Daoy (cell line): ENCODE data around the gene CFAP74. TPM values are rescaled to one million over a fixed set of nuclear protein-coding genes. Genes with fewer than 3 reads are reported as not detected.
A peak's percentile ranks its signal among the peaks of the same experiment; 100 is the strongest.
"Not testable (repeated sequence)": the region's sequence is repeated elsewhere in the genome, so short reads cannot be mapped to it uniquely, and the experiment has no call there.

Experiments used
- DNase-seq: peaks from one replicate; pipeline ENCODE4 v3.0.0-alpha.2; 2015; ENCODE audit warnings: low read depth
- total RNA-seq: library from RNA; depleted of rRNA; stranded (reverse); fragments of >200 nt; shearing (Covaris generic); gene quantifications from 2 replicates; pipeline ENCODE4 v1.2.3, GENCODE V29; 2014

CFAP74 gene
- total RNA-seq, 1 experiment from 2014 or later = not detected

DNA sequence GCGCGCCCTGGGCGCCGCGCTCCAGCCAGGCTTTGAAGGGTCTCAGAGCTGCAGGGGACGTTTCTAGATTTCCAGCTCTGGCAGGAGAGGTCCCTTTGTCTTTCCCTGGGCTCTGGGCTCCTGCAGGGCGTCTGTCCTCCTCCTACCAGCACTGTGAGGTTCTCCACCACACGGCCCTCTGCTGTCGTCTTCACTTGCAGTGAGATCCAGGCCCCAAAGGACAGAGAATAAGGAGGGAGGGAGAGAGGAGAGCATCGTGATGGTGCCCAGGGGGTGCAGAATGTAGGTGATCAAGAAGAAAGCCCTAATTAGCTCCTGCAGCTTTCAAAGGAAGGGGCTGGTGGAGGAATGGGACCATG, 108.5 kb downstream of the CFAP74 start:
- no peak for DNase-seq

DNA sequence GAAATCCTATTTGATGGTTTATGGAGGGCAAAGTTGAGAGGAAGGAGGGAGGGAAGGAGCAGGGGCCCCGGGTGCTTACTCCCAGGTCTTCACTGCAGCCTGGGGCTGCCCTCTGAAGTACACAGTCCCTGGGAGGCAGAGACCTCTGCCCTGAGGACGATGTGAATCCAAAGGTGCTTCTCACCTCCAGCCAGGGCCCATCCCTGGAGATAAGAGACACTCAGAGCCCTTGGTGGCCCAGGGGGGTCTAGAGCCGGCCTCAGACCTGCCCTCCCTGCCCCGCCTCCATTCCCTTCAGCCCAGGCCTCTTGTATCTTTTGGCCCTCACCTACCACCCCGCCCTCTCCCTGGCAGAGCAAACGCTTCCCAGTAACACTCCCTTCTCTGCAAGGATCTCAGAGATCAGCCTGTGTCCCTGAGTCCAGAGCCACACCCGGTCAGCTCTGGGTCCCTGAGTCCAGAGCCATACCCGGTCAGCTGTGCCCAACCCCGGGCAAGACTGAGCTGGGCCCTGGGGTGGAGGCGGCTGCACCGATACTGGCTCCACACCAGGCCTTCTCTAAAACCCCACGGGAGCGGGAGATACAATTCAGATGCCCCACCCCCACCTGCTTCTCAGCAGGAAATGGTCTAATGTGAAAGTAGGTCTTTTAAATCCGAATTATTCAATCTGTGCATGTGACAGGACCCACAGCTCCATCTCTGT, 109.1 kb downstream of the CFAP74 start:
- no peak for DNase-seq

DNA sequence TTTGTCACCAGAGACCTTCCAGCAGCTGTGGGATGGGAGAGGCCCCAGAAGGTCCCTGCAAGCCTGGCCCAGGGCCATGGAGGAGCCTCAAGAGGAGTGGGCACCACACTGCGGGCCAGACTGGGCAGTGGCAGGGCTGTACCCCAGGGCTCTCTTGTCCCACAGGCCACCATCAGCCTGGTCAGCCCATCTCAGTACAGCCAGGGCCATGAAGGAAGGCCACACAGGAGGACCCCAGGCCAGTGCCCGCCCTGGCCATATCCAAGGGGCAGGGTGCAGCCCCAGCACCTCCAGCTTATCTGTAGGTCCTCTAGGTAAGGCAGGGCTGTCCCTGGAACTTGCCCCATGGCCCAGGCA, 109.6 kb downstream of the CFAP74 start:
- no peak for DNase-seq

DNA sequence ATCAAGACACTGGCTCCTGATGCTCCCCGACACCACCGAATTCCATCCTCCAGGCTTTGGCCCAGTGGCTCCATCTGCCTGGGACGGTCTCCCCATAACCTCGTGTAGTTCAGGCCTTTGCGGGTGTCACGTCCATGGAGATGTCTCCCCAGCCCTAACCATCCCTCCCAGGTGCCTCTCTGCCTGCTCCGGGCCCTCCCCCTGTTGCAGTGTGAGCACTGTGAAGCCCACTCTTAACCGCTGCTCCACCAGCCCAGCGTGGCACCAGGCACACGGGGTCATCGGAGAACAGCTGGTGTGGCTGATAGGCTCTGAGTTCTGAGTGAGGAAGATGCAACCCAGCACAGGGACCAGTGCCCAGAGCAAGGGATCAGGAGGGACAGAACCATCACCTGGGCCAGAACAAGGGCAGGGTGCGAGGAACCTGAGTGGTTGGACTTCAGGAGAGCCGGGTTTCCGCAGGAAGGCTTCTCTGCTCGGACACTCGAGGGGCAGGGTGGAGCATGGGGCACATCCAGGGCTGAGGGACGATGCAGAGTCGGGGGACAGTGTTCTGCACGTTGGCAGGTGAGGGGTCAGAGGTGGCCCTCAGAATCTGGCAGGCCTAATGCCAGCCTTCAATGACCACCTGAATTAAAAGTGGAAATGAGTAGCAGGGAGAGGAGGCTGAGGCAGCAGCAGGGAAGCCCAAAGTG, 110.1 kb downstream of the CFAP74 start:
- no peak for DNase-seq

DNA sequence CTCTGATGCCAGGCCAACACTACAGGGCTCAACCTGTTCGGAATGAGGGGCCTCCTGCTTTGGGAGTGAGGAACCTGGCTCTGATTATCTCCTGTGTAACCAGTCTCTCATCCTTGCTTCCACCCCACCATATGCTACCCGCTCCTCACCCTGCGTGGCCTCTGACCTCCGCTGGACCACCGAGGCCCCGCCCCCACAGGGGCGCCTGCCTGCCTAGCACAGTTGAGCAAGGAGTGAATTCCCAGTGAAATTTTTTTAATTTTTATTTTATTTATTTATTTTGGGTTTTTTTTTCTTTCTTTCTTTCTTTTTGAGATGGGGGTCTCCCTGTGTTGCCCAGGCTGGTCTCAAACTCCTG, 110.8 kb downstream of the CFAP74 start:
- no peak for DNase-seq

DNA sequence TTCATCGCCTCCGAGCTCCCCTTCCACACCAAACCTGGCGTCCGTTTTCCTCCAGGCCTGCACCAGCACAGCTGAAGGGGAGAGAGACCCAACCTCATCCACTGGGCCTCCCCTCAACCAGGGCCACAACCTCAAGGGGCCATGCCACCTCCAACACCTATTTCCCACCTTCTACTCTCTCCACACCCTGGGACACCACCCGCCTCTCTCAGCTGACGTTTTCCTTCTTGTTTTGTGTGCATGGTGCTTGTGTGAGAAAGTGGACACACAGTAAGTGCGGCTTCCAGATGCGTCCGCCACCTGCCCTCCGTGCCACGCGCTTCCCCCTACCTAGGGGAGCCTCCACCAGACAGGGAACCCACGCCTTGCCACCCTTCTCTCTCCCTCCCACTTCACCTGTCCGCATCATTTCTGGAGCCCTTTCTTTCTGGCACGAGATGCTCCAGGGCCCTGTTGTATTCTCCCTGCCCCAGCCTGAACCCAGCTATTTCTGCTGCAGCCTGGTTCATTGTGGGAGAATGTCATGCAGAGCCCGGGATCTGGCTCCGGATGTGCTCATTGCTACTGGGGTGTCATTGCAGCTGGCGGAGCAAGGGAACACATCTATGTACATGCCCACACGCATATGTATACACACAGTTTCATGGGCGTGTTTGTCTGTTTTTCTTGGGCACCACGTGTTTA, 111.4 kb downstream of the CFAP74 start:
- DNase-seq = no peak

DNA sequence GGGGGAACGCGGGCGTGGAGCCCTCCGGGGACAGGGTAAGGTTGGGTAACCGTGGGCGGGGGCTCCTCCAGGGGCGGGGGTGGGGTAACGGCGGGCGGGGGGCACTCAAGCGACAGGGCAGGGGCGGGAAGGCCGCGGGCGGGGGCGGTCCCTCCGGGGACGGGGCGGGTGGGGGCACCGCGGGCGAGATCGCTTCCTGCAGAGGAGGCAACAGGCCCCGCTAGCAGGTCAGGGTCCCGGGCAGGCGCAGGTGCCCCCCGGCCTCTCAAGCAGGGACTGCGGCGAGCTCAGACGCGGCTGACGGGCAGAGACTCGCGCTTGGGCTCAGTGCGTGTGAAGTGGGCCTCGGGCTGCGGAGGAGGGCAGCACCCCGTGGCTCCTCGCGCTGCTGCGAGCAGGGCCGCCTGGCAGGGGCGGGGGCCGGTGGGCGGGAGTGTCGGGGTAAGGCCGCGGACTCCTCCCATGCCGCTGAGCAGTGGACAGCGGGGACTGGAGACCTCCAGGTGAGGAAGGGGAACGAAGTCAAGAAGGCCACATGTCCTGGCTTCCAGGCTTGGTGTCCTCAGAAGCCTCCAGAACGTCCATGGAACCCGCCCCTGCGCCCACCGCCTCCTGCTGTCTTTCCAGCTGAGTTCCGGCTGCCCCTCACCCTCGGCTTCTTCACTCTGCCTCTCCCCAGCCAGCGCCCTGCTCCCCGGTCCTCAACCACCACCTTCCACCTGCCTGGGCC, 112.1 kb downstream of the CFAP74 start:
- DNase-seq = peak; percentile 79

DNA sequence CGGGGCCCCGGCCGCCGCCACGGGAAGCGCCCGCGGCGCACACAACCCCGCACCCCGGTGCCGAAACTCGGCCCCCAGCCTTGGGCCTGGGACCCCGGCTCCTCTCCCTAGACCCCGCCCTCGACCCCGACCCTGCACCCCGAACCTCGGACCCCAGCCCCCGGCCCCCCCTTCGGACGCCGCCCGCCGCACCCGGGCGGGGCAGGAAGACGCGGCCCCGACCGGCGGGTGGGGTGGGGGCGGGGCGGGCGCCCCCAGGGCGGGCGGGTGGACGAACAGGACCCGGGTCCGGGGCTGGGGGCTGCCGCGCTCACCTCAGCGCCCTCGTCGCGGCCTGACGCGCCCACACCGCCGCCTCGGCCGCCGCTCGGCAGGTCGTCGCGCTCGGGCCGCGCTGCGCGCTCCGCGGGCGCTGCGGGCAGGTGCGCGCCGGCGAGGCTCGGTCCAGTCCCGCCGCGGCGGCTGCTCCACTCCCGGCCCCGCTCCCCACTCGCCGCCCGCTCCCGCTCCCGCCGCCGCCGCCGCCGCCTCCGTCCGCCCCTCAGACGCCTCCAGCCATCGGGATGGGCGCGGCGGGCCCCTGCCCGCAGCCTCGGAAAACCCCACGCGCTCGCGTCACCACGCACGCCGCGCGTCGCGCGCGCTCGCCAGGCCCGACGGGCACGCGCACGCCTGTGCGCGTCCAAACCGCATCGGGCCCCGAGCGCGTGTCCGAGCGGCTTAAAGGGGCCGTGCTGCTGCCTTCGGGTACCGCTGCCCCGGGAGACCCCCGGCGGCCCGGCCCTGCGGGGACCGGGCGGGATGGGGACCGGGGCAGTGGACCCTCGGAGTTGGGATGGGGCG, 112.9 kb downstream of the CFAP74 start, which contains the start of gene GNB1:
TSS of gene GNB1 (minus strand) at position 582 of the 843 bp plus-strand sequence. CDS start 65,634 bp downstream, outside the sequence.
- peak; percentile 96 for DNase-seq

DNA sequence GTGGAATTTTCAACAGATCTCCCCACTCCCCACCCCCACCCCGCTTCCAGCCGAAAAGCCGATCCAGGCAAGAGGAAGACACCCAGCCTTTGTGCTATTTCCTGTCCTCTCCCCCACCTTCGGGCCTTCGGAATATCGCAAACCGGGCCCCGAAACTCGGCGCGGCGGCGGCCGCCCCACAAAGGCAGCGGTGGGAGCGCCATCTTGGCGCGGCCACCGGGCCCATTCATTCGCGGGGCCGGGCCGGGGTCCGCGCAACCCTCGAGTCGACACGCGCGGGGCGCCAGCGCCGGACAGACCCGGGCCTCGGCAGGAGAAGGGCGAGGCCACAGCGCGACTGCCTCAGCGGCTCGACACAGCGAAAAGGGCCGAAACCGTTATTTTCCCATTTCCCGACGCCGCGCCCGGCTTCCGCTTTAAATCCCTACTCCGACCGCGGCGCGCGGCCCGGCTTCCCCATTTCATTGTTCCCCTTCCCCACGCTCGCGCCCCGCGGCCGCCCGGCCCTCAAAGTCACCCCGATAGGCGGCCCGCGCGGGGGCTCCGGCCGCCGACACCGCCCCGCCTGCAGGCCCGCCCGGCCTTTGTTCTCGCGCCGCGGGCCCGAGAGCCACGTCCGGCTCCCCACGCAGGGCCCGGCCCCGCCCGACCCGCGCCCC, 113.6 kb downstream of the CFAP74 start:
- peak; percentile 60 for DNase-seq

DNA sequence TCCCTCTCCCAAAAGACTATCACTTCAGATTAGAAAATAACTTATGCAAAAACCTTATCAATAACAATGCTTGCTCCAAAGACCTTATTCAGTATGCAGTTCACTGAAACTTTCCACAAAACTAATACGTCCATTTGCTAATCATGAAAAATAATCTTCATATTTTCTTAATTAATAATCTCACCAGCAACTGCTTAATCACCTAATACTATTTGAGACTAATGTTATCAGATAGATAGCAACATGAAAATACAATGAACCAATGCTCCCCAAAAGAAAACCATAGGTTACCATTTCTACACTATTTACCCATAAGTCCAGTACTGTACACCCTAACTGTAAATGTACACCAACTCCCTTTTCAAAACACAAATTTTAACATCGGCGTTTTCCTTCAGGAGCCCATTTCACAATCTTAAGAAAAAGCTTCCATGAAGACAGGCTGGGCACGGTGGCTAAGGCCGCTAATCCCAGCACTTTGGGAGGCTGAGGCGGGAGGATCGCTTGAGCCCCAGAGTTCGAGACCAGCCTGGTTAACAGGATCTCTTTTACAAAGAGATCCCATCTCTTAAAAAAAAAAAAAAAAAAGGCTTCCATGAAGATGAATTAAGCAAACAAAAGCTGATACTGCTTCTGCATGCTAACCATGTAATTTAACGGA, 114.4 kb downstream of the CFAP74 start:
- no peak for DNase-seq

DNA sequence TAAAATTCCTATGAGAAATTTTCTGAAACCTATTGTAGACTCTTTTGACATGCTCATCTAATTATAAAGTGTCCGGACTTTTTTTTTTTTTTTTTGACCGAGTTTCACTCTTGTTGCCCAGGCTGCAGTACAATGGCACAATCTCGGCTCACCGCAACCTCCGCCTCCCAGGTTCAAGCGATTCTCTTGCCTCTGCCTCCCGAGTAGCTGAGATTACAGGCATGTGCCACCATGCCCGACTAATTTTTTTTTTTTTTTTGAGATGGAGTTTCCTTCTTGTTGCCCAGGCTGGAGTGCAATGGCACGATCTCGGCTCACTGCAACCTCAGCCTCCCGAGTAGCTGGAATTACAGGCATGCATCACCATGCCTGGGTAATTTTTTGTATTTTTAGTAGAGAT, 119.7 kb downstream of the CFAP74 start:
- DNase-seq = not testable (repeated sequence)

DNA sequence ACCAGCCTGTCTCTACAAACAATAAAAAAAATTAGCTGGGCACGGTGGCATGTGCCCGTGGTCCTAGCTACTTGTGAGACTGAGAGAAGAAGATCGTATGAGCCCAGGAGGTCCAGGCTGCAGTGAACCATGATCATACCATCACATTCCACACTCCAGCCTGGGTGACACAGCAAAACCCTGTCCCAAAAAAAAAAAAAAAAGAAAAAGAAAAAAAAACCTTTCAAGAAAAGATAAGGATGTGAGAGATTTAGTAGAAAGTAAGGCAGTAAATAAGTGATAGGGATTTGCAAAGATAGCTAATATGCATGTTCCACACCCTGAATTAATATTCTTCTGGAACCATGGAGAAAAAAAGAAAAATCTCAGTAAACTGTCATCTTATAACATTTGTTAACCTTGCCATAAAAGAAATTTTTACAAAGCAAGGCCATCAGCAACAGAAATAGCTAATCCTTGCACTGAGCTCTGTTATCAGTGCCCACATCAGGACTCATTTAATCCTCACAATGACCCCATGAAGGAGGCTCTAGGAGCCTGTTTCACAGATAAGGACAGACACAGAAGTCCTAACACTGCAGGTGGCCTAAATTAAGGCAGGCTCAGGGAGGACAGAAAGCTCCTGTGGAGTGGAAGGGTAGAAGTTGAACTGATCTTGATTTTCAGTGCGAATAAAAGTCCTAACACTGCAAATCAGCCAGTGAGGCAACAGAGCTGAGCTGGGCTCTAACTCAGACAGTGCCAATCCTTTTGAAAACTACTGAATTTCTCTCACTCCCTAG, 120.3 kb downstream of the CFAP74 start:
- no peak for DNase-seq

DNA sequence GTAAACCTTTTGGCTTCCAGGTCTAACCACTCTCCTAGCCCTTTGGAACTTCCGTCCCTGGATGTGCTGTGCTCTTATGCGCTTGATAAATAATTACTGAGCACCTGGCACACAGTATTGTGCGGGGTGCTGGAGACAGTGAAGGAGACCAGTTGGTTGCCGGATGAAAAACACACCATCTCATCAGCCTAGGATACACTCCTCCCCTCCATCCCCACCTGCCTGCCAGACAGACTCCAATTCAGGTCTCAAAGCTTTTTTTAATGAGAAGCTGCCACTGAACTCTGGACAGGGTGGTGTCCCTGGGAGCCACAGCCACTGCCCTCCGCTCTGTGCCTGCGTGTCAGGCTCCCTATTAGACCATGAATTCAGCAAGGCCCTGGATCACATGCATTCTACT, 121.9 kb downstream of the CFAP74 start:
- no peak for DNase-seq

DNA sequence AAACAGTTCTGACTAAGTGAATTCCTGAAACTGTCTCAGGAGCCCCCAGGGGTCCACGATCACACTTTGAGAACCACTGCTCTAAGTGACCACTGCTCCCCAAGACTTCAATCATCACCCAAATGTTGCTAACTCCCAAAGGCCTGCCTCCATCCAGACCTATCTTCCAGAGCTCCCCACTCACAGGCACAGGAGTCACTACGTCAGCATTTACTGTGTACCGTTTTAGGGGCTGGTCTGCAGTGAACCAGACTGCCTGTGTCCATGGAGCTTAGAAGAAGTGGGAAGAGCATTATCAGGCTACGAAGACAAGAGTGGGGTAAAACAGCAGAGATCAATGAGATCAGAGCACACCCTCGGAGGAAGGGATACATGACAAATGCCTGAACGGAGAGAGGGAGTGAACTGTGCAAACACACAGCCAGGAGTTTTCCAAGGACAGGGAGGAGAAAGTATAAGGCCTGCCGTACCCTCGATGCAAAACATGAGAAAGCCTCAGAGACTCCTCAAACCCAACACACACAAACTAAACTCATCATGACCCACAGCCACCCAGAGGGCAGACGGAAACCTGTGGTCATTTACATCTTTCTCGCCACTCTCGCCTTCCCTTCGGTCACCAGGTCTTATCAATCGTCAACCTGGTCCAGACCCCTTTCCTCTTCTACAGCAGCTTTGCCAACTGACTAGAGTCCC, 122.8 kb downstream of the CFAP74 start:
- no peak for DNase-seq

DNA sequence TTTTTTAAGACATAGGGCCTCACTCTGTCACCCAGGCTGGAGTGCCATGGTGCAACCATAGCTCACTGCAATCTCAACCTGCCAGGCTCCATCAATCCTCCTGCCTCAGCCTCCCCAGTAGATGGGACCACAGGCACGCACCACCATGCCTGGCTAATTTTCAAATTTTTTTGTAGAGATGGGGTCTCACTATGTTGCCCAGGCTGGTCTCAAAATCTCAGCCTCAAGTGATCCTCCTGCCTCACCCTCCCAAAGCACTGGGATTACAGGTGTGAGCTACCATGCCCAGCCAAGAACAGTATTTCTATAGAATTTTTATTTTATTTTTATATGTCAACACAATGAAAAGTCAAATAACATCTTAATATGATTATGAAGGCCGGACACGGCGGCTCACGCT, 123.6 kb downstream of the CFAP74 start:
- DNase-seq = no peak

DNA sequence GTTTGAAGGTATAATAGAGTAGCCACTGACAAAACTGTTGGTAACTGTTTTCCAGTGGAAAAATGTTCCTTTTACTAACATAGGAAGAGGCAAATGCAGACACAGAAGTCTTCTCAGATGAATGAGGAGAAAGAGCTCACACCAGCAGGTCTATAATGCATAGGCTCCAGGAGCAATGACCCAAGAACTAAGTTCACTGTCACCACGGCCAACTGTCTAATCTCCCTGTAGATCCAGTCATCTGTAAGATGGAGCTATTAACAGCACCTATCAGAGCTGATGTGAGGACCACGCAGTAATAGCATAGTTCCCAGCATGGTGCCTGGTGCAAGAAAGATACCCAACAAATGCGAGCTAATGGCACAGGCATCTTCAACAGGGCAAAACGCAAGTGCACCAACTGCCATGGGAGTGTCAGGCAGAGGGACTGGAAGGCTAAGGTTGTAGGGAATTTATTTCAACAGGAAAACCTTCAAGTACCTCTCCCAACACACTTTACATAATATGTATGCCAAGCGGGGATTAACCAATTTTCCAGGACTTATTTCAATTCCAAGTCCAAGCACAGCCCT, 125.6 kb downstream of the CFAP74 start:
- DNase-seq = no peak

DNA sequence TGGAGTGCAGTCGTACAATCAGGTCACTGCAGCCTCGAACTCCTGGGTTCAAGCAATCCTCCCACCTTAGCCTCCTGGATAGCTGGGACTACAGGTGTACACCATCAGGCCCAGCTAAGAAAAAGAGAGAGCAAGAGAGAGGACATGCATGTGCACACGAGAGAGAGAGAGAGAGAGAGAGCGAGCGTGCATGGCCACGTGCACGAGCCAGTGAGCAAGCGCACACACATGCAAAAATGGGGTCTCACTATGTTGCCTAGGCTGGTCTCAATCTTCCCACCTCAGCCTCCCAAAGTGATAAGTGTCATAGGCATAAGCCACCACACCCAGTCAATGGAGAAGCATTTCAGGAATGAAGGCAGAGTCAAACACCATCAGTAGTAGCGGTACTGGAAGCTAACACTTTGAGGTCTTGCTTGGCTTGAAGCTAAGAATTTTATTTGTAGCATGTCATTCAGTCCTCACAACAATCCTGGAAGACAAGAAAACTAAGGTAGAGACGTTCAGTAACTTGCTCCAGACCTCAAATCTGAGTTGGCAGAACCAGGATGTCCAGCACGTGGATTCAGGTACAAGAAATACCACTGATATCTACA, 127.2 kb downstream of the CFAP74 start:
- no peak for DNase-seq

DNA sequence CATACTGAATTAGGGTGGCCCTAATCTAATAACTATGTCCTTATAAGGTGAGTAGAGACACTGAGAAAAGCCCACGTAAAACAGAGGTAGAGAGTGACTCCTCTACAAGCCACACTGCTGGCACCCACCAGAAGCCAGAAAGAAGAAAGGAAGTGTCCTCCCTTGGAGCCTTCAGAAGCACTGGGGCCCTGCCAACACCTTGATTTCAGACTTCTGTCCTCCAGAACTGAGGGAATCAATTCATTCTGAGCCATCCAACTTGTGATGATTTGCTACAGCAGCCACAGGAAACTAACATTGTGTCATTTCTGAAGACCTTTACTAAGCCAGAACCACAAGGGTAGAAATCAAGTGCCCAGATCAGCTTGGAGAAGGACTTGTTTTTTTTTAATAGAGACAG, 127.7 kb downstream of the CFAP74 start:
- no peak for DNase-seq
